ENCODE data around the gene LANCL2. TPM values are rescaled to one million over a fixed set of nuclear protein-coding genes. Genes with fewer than 3 reads are reported as not detected.

LANCL2 gene
- total RNA-seq, 1 experiment from 2014 or later = 26.4 TPM

- H3K27me3 ChIP-seq (ENCODE audit: insufficient read depth, low read length) = no peaks in the 10 kb centered on the region
- no peak overlapping the region for H4K5ac ChIP-seq (ENCODE audit: insufficient read length, low read depth, low read length)
- H3K4me1 Mint-ChIP-seq = peaks cover 9 to 13% of the 10 kb centered on the region in 2 experiments
- H4K8ac ChIP-seq (replicated peaks; ENCODE audit: insufficient read length, low read depth, low read length) = no peak overlapping the region
- peaks cover 3 to 5% of the 10 kb centered on the region in 2 experiments; a peak in 4 of 5 replicates for H3K9me3 Mint-ChIP-seq
- DNase-seq = no peak
- H2AFZ ChIP-seq (ENCODE audit: low read length) = no peak overlapping the region
- H2BK120ac ChIP-seq (ENCODE audit: low read depth, low read length, poor library complexity, severe bottlenecking) = no peak overlapping the region
- WGBS (ENCODE audit: extremely low coverage, insufficient read length, low lambda C conversion rate) = no CpG with 5 or more reads among the region's 8 CpGs
- no peaks in the 10 kb centered on the region for H3K79me2 ChIP-seq (ENCODE audit: insufficient read depth, low read length)
- H3K4me2 ChIP-seq (ENCODE audit: insufficient read depth, insufficient read length, low read length) = no peak overlapping the region
- no peak overlapping the region for H2AK5ac ChIP-seq (ENCODE audit: insufficient read length, low read length)
- no peak overlapping the region for H3T11ph ChIP-seq (ENCODE audit: low read length)
- no peaks in the 10 kb centered on the region; a peak in 1 of 7 replicates for H3K36me3 Mint-ChIP-seq (ENCODE audit: insufficient read depth in 1 of 3, low read depth in 3 of 3)
- no peak overlapping the region for H3K18ac ChIP-seq (ENCODE audit: insufficient read length, low read depth, low read length)
- no peak overlapping the region for H2BK5ac ChIP-seq (ENCODE audit: insufficient read length, low read length)
- H3K9ac ChIP-seq (ENCODE audit: extremely low read depth, insufficient read length, low read length) = no peak overlapping the region
- H3K27ac Mint-ChIP-seq = no peak overlapping the region
- no peaks in the 10 kb centered on the region; the same call in 1 of the 2 replicates for H3K4me1 ChIP-seq (ENCODE audit: insufficient read depth, low read length)
- no peak overlapping the region for H2BK15ac ChIP-seq (ENCODE audit: low read depth, low read length)
- H3K27me3 Mint-ChIP-seq (ENCODE audit: low read depth) = peaks cover 1% of the 10 kb centered on the region
- no peak overlapping the region for H3K56ac ChIP-seq (ENCODE audit: insufficient read length, low read depth, low read length)
- TF ChIP-seq, protein P1, sequence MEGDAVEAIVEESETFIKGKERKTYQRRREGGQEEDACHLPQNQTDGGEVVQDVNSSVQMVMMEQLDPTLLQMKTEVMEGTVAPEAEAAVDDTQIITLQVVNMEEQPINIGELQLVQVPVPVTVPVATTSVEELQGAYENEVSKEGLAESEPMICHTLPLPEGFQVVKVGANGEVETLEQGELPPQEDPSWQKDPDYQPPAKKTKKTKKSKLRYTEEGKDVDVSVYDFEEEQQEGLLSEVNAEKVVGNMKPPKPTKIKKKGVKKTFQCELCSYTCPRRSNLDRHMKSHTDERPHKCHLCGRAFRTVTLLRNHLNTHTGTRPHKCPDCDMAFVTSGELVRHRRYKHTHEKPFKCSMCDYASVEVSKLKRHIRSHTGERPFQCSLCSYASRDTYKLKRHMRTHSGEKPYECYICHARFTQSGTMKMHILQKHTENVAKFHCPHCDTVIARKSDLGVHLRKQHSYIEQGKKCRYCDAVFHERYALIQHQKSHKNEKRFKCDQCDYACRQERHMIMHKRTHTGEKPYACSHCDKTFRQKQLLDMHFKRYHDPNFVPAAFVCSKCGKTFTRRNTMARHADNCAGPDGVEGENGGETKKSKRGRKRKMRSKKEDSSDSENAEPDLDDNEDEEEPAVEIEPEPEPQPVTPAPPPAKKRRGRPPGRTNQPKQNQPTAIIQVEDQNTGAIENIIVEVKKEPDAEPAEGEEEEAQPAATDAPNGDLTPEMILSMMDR (conservative IDR thresholded peaks at IDR 0.05) = no peak
- no peaks in the 10 kb centered on the region for H3K23me2 ChIP-seq (ENCODE audit: insufficient read length, low read depth, low read length, poor library complexity, severe bottlenecking)
- H3K79me1 ChIP-seq (ENCODE audit: insufficient read depth, low read depth, low read length, poor library complexity, severe bottlenecking) = no peaks in the 10 kb centered on the region
- H2BK12ac ChIP-seq (ENCODE audit: insufficient read length, low read depth, low read length) = no peak overlapping the region
- no peak overlapping the region for H3K27ac ChIP-seq (ENCODE audit: insufficient read length, low read depth, low read length)
- no peaks in the 10 kb centered on the region for H3K9me3 ChIP-seq (ENCODE audit: control insufficient read depth, low read depth, low read length)
- no peak overlapping the region for H3K14ac ChIP-seq (ENCODE audit: insufficient read depth, low read length)
- no peak overlapping the region for H3K23ac ChIP-seq (ENCODE audit: insufficient read length, low read depth, low read length)
- no peak overlapping the region for H3K4me3 Mint-ChIP-seq
- no peaks in the 10 kb centered on the region for H4K20me1 ChIP-seq (ENCODE audit: control insufficient read depth, insufficient read depth, insufficient read length)
- H4K91ac ChIP-seq (ENCODE audit: insufficient read length, low read depth, low read length) = no peak overlapping the region
- H2BK20ac ChIP-seq (ENCODE audit: low read depth, low read length, poor library complexity, severe bottlenecking) = no peak overlapping the region
- no peak overlapping the region for H3K4ac ChIP-seq (ENCODE audit: low read depth, low read length)
Observed at GRCh38 chr7:55339033-55340000, 25.8 kb upstream of the LANCL2 start.

All from H9 (cell line).